Upper lobe of left lung (tissue), 6 donors: ENCODE measurements around the gene SCP2. TPM values are rescaled to one million over a fixed set of nuclear protein-coding genes. Genes with fewer than 3 reads are reported as not detected.
"Not testable (repeated sequence)": the region's sequence is repeated elsewhere in the genome, so short reads cannot be mapped to it uniquely, and the experiment has no call there.

Experiments
- ATAC-seq, 2 donors: fragments of 200-7000 bp; cut with Tn5 transposase; one replicate each; pipeline ENCODE4 v1.9.1; 2022; ENCODE audit warnings: mild to moderate bottlenecking in 2 of 2, moderate library complexity in 2 of 2; ENCODE audit not compliant: low FRiP score in 2 of 2
- DNase-seq, 2 donors: peaks; one replicate each; pipeline ENCODE4 v3.0.0-alpha.2; 2019 to 2020
- H3K27ac ChIP-seq, 4 donors: fragments of 200-600 bp; sonication (generic); one replicate each; pipeline ENCODE4 v1.5.1; 2016 to 2019
- H3K27me3 ChIP-seq, 4 donors: fragments of 200-600 bp; sonication (generic); one replicate each; pipeline ENCODE4 v1.5.1; 2017 to 2019
- H3K36me3 ChIP-seq, 4 donors: fragments of 200-600 bp; sonication (generic); one replicate each; pipeline ENCODE4 v1.5.1; 2016 to 2019
- H3K4me1 ChIP-seq, 4 donors: fragments of 200-600 bp; sonication (generic); one replicate each; pipeline ENCODE4 v1.5.1; 2018 to 2019
- H3K4me3 ChIP-seq, 4 donors: fragments of 200-600 bp; sonication (generic); one replicate each; pipeline ENCODE4 v1.5.1; 2017 to 2019; ENCODE audit warnings: mild to moderate bottlenecking in 2 of 4, moderate library complexity in 1 of 4
- H3K9me3 ChIP-seq, 4 donors: fragments of 200-600 bp; sonication (generic); one replicate each; pipeline ENCODE4 v1.5.1; 2018 to 2019
- CTCF ChIP-seq, 6 experiments: fragments of 450-650 bp in 4 of 6; fragments of 200-600 bp in 2 of 6; sonication (generic) in 2 of 6; IDR thresholded peaks; one replicate each; pipeline ENCODE4 v1.5.1; 2016 to 2019; ENCODE audit warnings: antibody characterized with exemption in 6 of 6
- EP300 ChIP-seq, 4 donors: sonication (generic); formaldehyde crosslinking; IDR thresholded peaks; one replicate each; pipeline ENCODE4 v1.5.1; 2017; ENCODE audit warnings: antibody characterized with exemption in 4 of 4, control low read depth in 2 of 4
- POLR2A ChIP-seq, 4 donors: fragments of 450-650 bp; IDR thresholded peaks; one replicate each; pipeline ENCODE4 v1.5.1; 2016 to 2017; ENCODE audit warnings: antibody characterized with exemption in 4 of 4, mild to moderate bottlenecking in 2 of 4
- POLR2AphosphoS5 ChIP-seq, 2 donors: sonication (generic); formaldehyde crosslinking; IDR thresholded peaks; one replicate each; pipeline ENCODE4 v1.5.1; 2017; ENCODE audit warnings: antibody characterized with exemption in 2 of 2
- WGBS, 2 donors: methylation state at CpG; one replicate each; pipeline ENCODE4 v1.1.5; 2017 to 2018; 5-methylcytosine and 5-hydroxymethylcytosine counted together
- total RNA-seq, 6 donors: library from RNA; depleted of rRNA in 4 of 6; stranded (reverse); fragments of >200 nt in 4 of 6; gene quantifications; one replicate each; pipeline versions ENCODE4 v1.1.0 to v1.2.1, GENCODE V29; 2016 to 2021
- donor health status: DM: no; HTN: no; CAD: no; lungs with moderate emphysema.
- donor health status: DM: no; HTN: yes; CAD: no; lungs with severe emphysema.

Gene SCP2
- total RNA-seq, 6 donors from 2014 or later = 52.4 to 173 (median 131) TPM

- Histone ChIP-seq H3K4me1 (no peaks in the 10 kb centered on the region), H3K9me3 (no peaks in the 10 kb centered on the region), H3K4me3 (no peak overlapping the region), H3K27ac (no peak overlapping the region), H3K27me3 (no peaks in the 10 kb centered on the region), H3K36me3 (peaks cover 0 to 14% (median 6%) of the 10 kb centered on the region in 4 donors)
- DNase-seq (no peak), ATAC-seq (no peak)
- no peak for TF ChIP-seq POLR2A (IDR thresholded peaks at IDR 0.05)
- TF ChIP-seq POLR2AphosphoS5 (IDR thresholded peaks at IDR 0.05) = no peak
- no peak for TF ChIP-seq CTCF (IDR thresholded peaks at IDR 0.05)
Measured at GRCh38 chr1:52996653-52997052, 69.6 kb downstream of the SCP2 start.

- H3K36me3 ChIP-seq = peaks cover 0 to 3% (median 0%) of the 10 kb centered on the region in 4 donors
- no peak overlapping the region for H3K4me3 ChIP-seq
- no peaks in the 10 kb centered on the region for H3K9me3 ChIP-seq
- DNase-seq (no peak), ATAC-seq (no peak)
- H3K4me1 ChIP-seq = no peaks in the 10 kb centered on the region
- TF ChIP-seq EP300 (IDR thresholded peaks at IDR 0.05) (no peak), POLR2A (IDR thresholded peaks at IDR 0.05) (no peak), POLR2AphosphoS5 (IDR thresholded peaks at IDR 0.05) (no peak), CTCF (IDR thresholded peaks at IDR 0.05) (no peak)
- no peak overlapping the region for H3K27ac ChIP-seq
- no peaks in the 10 kb centered on the region for H3K27me3 ChIP-seq
Measured at GRCh38 chr1:53001128-53001527, 74.1 kb downstream of the SCP2 start.

- not testable (repeated sequence) for H3K9me3 ChIP-seq, H3K4me3 ChIP-seq, H3K27ac ChIP-seq, H3K27me3 ChIP-seq, H3K36me3 ChIP-seq, DNase-seq, ATAC-seq, H3K4me1 ChIP-seq
- WGBS, 2 donors = 95 to 100% methylated on average over 2 of the region's 2 CpGs
Measured at GRCh38 chr1:53006612-53007011, 79.5 kb downstream of the SCP2 start.

- H3K4me3 ChIP-seq, DNase-seq, H3K27ac ChIP-seq, H3K36me3 ChIP-seq, H3K4me1 ChIP-seq, H3K27me3 ChIP-seq, ATAC-seq, H3K9me3 ChIP-seq: not testable (repeated sequence)
- WGBS, 2 donors = 77 to 94% methylated on average over 4 of the region's 4 CpGs
Measured at GRCh38 chr1:53010247-53010646, 83.2 kb downstream of the SCP2 start.

- 35 to 38% methylated on average over 4 of the region's 4 CpGs for WGBS, 2 donors
- ATAC-seq = no peak
- TF ChIP-seq EP300 (IDR thresholded peaks at IDR 0.05) (no peak), POLR2AphosphoS5 (IDR thresholded peaks at IDR 0.05) (no peak)
Measured at GRCh38 chr1:53011175-53011574, 84.1 kb downstream of the SCP2 start.

GRCh38 chr1:53014791-53015507 lies 87.9 kb downstream of the SCP2 start:
- Histone ChIP-seq H3K36me3 (peaks cover 0 to 6% (median 3%) of the 10 kb centered on the region in 4 donors), H3K27ac (peak overlapping the region in 3 of 4 donors; percentile 40 to 68 (median 66)), H3K27me3 (no peaks in the 10 kb centered on the region), H3K9me3 (no peaks in the 10 kb centered on the region), H3K4me1 (peaks cover 11 to 21% (median 19%) of the 10 kb centered on the region in 4 donors), H3K4me3 (peak overlapping the region; percentile 41 to 61 (median 54))
- whole genome bisulfite sequencing, 2 donors = 3% methylated on average over 9 of the region's 9 CpGs
- TF ChIP-seq POLR2A (IDR thresholded peaks at IDR 0.05) (peak in 1 of 4 donors; percentile 29), EP300 (IDR thresholded peaks at IDR 0.05) (no peak), CTCF (IDR thresholded peaks at IDR 0.05) (no peak), POLR2AphosphoS5 (IDR thresholded peaks at IDR 0.05) (peak; percentile 51 to 70)
- ATAC-seq = peak; percentile 97
- DNase-seq = peak in 1 of 2 donors; percentile 89

More at GRCh38 chr1:53011175-53011574, 84.1 kb downstream of the SCP2 start:
- DNase-seq = no peak
- Histone ChIP-seq H3K9me3 (no peaks in the 10 kb centered on the region), H3K27me3 (no peaks in the 10 kb centered on the region), H3K36me3 (no peaks in the 10 kb centered on the region), H3K27ac (no peak overlapping the region), H3K4me1 (peaks cover 7 to 14% (median 12%) of the 10 kb centered on the region in 4 donors), H3K4me3 (no peak overlapping the region)
